Esophagus muscularis mucosa (tissue), 4 donors: ENCODE data around the gene LBP. TPM values are rescaled to one million over a fixed set of nuclear protein-coding genes. Genes with fewer than 3 reads are reported as not detected.

Experiments used
- DNase-seq: peaks from one replicate; pipeline ENCODE4 v3.0.0-alpha.2; 2017; ENCODE audit errors: extremely low spot score
- H3K27ac ChIP-seq, 4 donors: fragments of 200-600 bp; sonication (generic); replicated peaks in 1 of 4; 1 replicate in 3 of 4; 2 replicates in 1 of 4; pipeline ENCODE4 v1.5.1; 2016 to 2019; ENCODE audit warnings: mild to moderate bottlenecking in 1 of 4
- H3K27me3 ChIP-seq, 4 donors: fragments of 200-600 bp; sonication (generic); one replicate each; pipeline versions ENCODE4 v1.5.1 to v1.6.0; 2016 to 2019
- H3K36me3 ChIP-seq, 4 donors: fragments of 200-600 bp; sonication (generic); one replicate each; pipeline ENCODE4 v1.5.1; 2016 to 2019
- H3K4me1 ChIP-seq, 4 donors: fragments of 200-600 bp; sonication (generic); one replicate each; pipeline ENCODE4 v1.5.1; 2016 to 2019
- H3K4me3 ChIP-seq, 4 donors: fragments of 200-600 bp; sonication (generic); 1 replicate in 2 of 4; 2 replicates in 2 of 4; pipeline ENCODE4 v1.5.1; 2016 to 2019; ENCODE audit warnings: mild to moderate bottlenecking in 4 of 4, moderate library complexity in 1 of 4
- H3K9me3 ChIP-seq, 4 donors: fragments of 200-600 bp; sonication (generic); 1 replicate in 3 of 4; 2 replicates in 1 of 4; pipeline ENCODE4 v1.5.1; 2016 to 2019
- EP300 ChIP-seq: sonication (generic); formaldehyde crosslinking; IDR thresholded peaks from one replicate; pipeline ENCODE4 v1.6.1; 2017; ENCODE audit warnings: antibody characterized with exemption
- POLR2A ChIP-seq: fragments of 450-650 bp; IDR thresholded peaks from one replicate; pipeline ENCODE4 v1.6.1; 2017; ENCODE audit warnings: antibody characterized with exemption, moderate library complexity, mild to moderate bottlenecking, low read depth
- POLR2AphosphoS5 ChIP-seq, 2 donors: sonication (generic); formaldehyde crosslinking; IDR thresholded peaks; one replicate each; pipeline ENCODE4 v1.6.1; 2017; ENCODE audit warnings: antibody characterized with exemption in 2 of 2
- WGBS: methylation state at CpG from one replicate; pipeline ENCODE4 v1.1.5; 2018; 5-methylcytosine and 5-hydroxymethylcytosine counted together
- intact Hi-C: fragments of 100-400 bp; cut with DNase I; formaldehyde crosslinking; loops from one replicate; pipeline ENCODE4 v1.15.1; 2023
- total RNA-seq, 4 donors: library from RNA; depleted of rRNA; stranded (reverse); fragments of >200 nt; gene quantifications; one replicate each; pipeline versions ENCODE4 v1.1.0 to v1.2.1, GENCODE V29; 2016
- TF ChIP-seq, protein P1 (sequence below), 3 experiments: fragments of 200-600 bp in 2 of 3; fragments of 450-650 bp in 1 of 3; sonication (generic) in 2 of 3; IDR thresholded peaks; one replicate each; pipeline ENCODE4 v1.5.1; 2017 to 2019; ENCODE audit warnings: antibody characterized with exemption in 3 of 3, mild to moderate bottlenecking in 2 of 3, moderate library complexity in 1 of 3

Gene LBP
- total RNA-seq, 4 donors from 2014 or later = 0.13 to 0.33 TPM; not detected in 2

DNA sequence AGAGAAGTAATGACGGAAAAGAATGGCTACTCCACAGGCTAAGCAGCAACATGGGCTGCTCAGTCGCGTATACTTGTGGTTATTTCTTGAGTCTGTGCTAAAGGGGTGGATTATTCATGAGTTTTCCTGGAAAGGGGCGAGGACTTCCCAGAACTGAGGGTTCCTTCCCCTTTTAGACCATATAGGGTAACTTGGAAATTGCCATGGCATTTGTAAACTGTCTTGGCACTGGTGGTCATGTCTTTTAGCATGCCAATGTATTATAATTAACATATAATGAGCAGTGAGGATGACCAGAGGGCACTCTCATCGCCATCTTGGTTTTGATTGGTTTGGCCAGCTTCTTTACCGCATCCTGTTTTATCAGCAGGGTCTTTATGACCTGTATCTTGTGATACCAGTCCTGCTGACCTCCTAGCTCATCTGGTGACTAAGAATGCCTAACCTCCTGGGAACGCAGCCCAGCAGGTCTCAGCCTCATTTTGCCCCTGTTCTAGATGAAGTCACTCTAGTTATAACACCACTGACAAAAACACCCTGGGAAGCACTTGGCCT is 11.4 kb downstream of the LBP start:
- no peak for TF ChIP-seq POLR2AphosphoS5 (IDR thresholded peaks at IDR 0.05)
- TF ChIP-seq EP300 = no peak
- no peak for TF ChIP-seq POLR2A
- TF ChIP-seq, protein P1, sequence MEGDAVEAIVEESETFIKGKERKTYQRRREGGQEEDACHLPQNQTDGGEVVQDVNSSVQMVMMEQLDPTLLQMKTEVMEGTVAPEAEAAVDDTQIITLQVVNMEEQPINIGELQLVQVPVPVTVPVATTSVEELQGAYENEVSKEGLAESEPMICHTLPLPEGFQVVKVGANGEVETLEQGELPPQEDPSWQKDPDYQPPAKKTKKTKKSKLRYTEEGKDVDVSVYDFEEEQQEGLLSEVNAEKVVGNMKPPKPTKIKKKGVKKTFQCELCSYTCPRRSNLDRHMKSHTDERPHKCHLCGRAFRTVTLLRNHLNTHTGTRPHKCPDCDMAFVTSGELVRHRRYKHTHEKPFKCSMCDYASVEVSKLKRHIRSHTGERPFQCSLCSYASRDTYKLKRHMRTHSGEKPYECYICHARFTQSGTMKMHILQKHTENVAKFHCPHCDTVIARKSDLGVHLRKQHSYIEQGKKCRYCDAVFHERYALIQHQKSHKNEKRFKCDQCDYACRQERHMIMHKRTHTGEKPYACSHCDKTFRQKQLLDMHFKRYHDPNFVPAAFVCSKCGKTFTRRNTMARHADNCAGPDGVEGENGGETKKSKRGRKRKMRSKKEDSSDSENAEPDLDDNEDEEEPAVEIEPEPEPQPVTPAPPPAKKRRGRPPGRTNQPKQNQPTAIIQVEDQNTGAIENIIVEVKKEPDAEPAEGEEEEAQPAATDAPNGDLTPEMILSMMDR (IDR thresholded peaks at IDR 0.05) = no peak
- no peaks in the 10 kb centered on the region for H3K36me3 ChIP-seq
- H3K27ac ChIP-seq = no peak overlapping the region
- H3K27me3 ChIP-seq = no peaks in the 10 kb centered on the region
- H3K4me1 ChIP-seq = peaks cover 0 to 4% (median 0%) of the 10 kb centered on the region in 4 donors
- H3K9me3 ChIP-seq = no peaks in the 10 kb centered on the region
- no peak for DNase-seq
- WGBS = 89% methylated on average over 7 of the region's 7 CpGs
- intact Hi-C loops = no loop called here
- no peak overlapping the region for H3K4me3 ChIP-seq

GRCh38 chr20:38358556-38358955 is 12.3 kb downstream of the LBP start:
- no peak for TF ChIP-seq POLR2AphosphoS5 (IDR thresholded peaks at IDR 0.05)
- TF ChIP-seq EP300 = no peak
- no peak for TF ChIP-seq POLR2A
- TF ChIP-seq, protein P1 (IDR thresholded peaks at IDR 0.05) = no peak
- WGBS = 75% methylated on average over 7 of the region's 7 CpGs
- Histone ChIP-seq H3K4me3 (no peak overlapping the region), H3K9me3 (no peaks in the 10 kb centered on the region), H3K27ac (no peak overlapping the region), H3K27me3 (no peaks in the 10 kb centered on the region), H3K4me1 (peaks cover 0 to 4% (median 0%) of the 10 kb centered on the region in 4 donors), H3K36me3 (no peaks in the 10 kb centered on the region)
- intact Hi-C loops = no loop called here
- DNase-seq = no peak

- DNase-seq = no peak
- Histone ChIP-seq H3K4me3 (no peak overlapping the region), H3K4me1 (no peaks in the 10 kb centered on the region), H3K27ac (no peak overlapping the region), H3K9me3 (no peaks in the 10 kb centered on the region), H3K27me3 (no peaks in the 10 kb centered on the region), H3K36me3 (no peaks in the 10 kb centered on the region)
- TF ChIP-seq POLR2A (no peak), EP300 (no peak), POLR2AphosphoS5 (IDR thresholded peaks at IDR 0.05) (no peak)
- TF ChIP-seq, protein P1 (IDR thresholded peaks at IDR 0.05) = no peak
- 89% methylated on average over 8 of the region's 8 CpGs for WGBS
- intact Hi-C loops = no loop called here
These were observed 16.9 kb downstream of the LBP start for GRCh38 chr20:38363004-38363747.

DNA sequence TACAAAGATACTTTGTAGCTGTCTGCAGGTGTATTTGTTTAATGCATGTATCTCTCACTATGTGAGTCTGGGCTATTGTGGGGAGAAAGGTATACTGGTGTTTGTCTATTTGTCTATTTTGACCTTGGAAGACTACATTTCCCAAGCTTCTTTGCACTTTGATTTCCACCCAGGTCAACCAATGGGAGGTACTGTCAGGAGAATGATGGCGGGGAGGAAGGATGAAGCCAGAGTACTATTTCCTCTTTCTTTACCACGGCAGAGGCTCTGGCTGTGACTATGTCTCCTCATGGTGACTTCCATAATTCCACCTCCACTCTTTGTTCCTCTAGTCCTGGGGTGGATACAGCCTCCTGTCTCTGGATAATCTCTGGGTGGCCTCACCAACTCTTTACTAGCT is 23.1 kb downstream of the LBP start:
- 50% methylated on average over 2 of the region's 2 CpGs for whole genome bisulfite sequencing
- TF ChIP-seq, protein P1 (IDR thresholded peaks at IDR 0.05) = no peak
- TF ChIP-seq POLR2A (no peak), POLR2AphosphoS5 (IDR thresholded peaks at IDR 0.05) (no peak), EP300 (no peak)
- Histone ChIP-seq H3K36me3 (no peaks in the 10 kb centered on the region), H3K27me3 (peaks cover 0 to 5% (median 0%) of the 10 kb centered on the region in 4 donors), H3K4me3 (no peak overlapping the region), H3K27ac (no peak overlapping the region), H3K9me3 (no peaks in the 10 kb centered on the region), H3K4me1 (no peaks in the 10 kb centered on the region)
- no peak for DNase-seq
- intact Hi-C loops = no loop called here
